ENCODE data around the gene SPACDR.

- TF ChIP-seq POLR2A (IDR thresholded peaks at IDR 0.05) (no peak), CTCF (IDR thresholded peaks at IDR 0.05) (no peak)
These were observed 29.5 kb downstream of the SPACDR start for GRCh38 chr7:100434297-100435144.

Measured in vagina (tissue), 2 donors.